ENCODE data around the gene TBC1D1.

TBC1D1 gene

GRCh38 chr4:38125816-38126215 lies 234.9 kb downstream of the TBC1D1 start:
- Histone ChIP-seq H4K20me1 (ENCODE audit: insufficient read depth, low read length) (no peaks in the 10 kb centered on the region), H2AFZ (ENCODE audit: low read length) (no peak overlapping the region), H3K4me3 (ENCODE audit: low read depth, low read length, poor library complexity, severe bottlenecking) (no peak overlapping the region), H3K9ac (ENCODE audit: low read length) (no peak overlapping the region), H3K9me2 (ENCODE audit: low read depth, low read length) (no peaks in the 10 kb centered on the region), H3K27me3 (ENCODE audit: insufficient read depth, low read length) (no peaks in the 10 kb centered on the region), H3K79me2 (ENCODE audit: insufficient read depth, low read length) (no peaks in the 10 kb centered on the region), H3F3A (ENCODE audit: insufficient read depth, low read length) (no peaks in the 10 kb centered on the region), H3K9me3 (ENCODE audit: low read length) (no peaks in the 10 kb centered on the region), H3K36me3 (ENCODE audit: insufficient read depth, low read length) (peaks cover 96% of the 10 kb centered on the region), H3K4me1 (ENCODE audit: insufficient read depth, low read length, severe bottlenecking) (no peaks in the 10 kb centered on the region), H3K27ac (ENCODE audit: low read depth, low read length, poor library complexity, severe bottlenecking) (no peak overlapping the region), H3K4me2 (ENCODE audit: low read length) (no peak overlapping the region)
- TF ChIP-seq EZH2 (IDR thresholded peaks at IDR 0.05; ENCODE audit: borderline replicate concordance, low read length) (no peak), CTCF (IDR thresholded peaks at IDR 0.05; ENCODE audit: low read length) (no peak)

GRCh38 chr4:38128478-38129459 lies 237.9 kb downstream of the TBC1D1 start:
- Histone ChIP-seq H3K27me3 (ENCODE audit: insufficient read depth, low read length) (no peaks in the 10 kb centered on the region), H3F3A (ENCODE audit: insufficient read depth, low read length) (no peaks in the 10 kb centered on the region), H3K79me2 (ENCODE audit: insufficient read depth, low read length) (no peaks in the 10 kb centered on the region), H3K9me3 (ENCODE audit: low read length) (no peaks in the 10 kb centered on the region), H4K20me1 (ENCODE audit: insufficient read depth, low read length) (no peaks in the 10 kb centered on the region), H3K27ac (ENCODE audit: low read depth, low read length, poor library complexity, severe bottlenecking) (no peak overlapping the region), H3K36me3 (ENCODE audit: insufficient read depth, low read length) (peaks cover 98% of the 10 kb centered on the region), H3K4me1 (ENCODE audit: insufficient read depth, low read length, severe bottlenecking) (no peaks in the 10 kb centered on the region), H3K4me3 (ENCODE audit: low read depth, low read length, poor library complexity, severe bottlenecking) (no peak overlapping the region), H3K9me2 (ENCODE audit: low read depth, low read length) (no peaks in the 10 kb centered on the region), H3K9ac (ENCODE audit: low read length) (no peak overlapping the region), H3K4me2 (ENCODE audit: low read length) (no peak overlapping the region), H2AFZ (ENCODE audit: low read length) (no peak overlapping the region)
- no peak for TF ChIP-seq EZH2 (IDR thresholded peaks at IDR 0.05; ENCODE audit: borderline replicate concordance, low read length)
- TF ChIP-seq CTCF (IDR thresholded peaks at IDR 0.05; ENCODE audit: low read length) = no peak

DNA sequence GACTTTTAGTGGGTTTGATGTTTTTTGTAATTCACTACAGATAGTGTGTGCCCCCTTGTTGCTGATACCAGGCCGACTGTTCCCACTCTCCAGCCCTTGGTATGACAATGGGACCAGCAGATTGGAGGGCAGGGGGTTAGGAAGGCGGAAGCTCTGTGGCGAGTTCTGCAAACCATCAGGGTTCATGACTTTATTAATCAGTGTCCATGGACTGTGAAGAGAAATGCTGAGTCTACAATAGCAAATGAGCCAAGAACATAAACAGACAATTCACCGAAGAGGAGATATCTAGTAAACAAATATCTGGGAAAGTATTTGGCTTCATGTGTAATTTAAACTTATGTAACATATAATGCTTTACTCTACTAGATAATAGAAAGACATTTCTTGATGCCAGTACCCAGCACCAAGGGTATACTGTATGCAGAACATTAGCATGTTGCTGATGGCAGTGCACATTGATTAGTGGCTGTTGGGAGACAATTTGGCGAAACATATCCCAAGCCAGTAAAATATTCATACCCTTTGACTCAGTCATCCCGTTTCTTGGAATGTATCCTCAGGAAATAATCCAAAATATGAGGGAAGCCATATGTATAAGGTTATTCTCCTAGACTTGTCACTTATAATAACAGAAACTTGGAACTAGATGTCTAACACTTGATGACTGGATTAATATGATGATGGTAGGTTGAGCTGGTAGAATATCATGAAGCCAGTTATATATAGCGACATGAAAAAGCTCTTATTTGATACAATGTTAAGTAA lies 238.8 kb downstream of the TBC1D1 start:
- Histone ChIP-seq H3K27ac (ENCODE audit: low read depth, low read length, poor library complexity, severe bottlenecking) (no peak overlapping the region), H3K9me2 (ENCODE audit: low read depth, low read length) (no peaks in the 10 kb centered on the region), H3K4me1 (ENCODE audit: insufficient read depth, low read length, severe bottlenecking) (no peaks in the 10 kb centered on the region), H3K36me3 (ENCODE audit: insufficient read depth, low read length) (peaks cover 99% of the 10 kb centered on the region), H3K4me3 (ENCODE audit: low read depth, low read length, poor library complexity, severe bottlenecking) (no peak overlapping the region), H3K27me3 (ENCODE audit: insufficient read depth, low read length) (no peaks in the 10 kb centered on the region), H2AFZ (ENCODE audit: low read length) (no peak overlapping the region), H3F3A (ENCODE audit: insufficient read depth, low read length) (no peaks in the 10 kb centered on the region), H3K9me3 (ENCODE audit: low read length) (no peaks in the 10 kb centered on the region), H3K4me2 (ENCODE audit: low read length) (no peak overlapping the region), H3K9ac (ENCODE audit: low read length) (no peak overlapping the region), H4K20me1 (ENCODE audit: insufficient read depth, low read length) (no peaks in the 10 kb centered on the region), H3K79me2 (ENCODE audit: insufficient read depth, low read length) (no peaks in the 10 kb centered on the region)
- TF ChIP-seq CTCF (IDR thresholded peaks at IDR 0.05; ENCODE audit: low read length) (no peak), EZH2 (IDR thresholded peaks at IDR 0.05; ENCODE audit: borderline replicate concordance, low read length) (no peak)
